Thymus (tissue), 11 donors: ENCODE measurements around the gene PCIF1. TPM values are rescaled to one million over a fixed set of nuclear protein-coding genes. Genes with fewer than 3 reads are reported as not detected.

Experiments
- DNase-seq, 9 donors: peaks; one replicate each; pipeline ENCODE4 v3.0.0-alpha.2; 2013; ENCODE audit warnings: low spot score in 9 of 9, low read depth in 6 of 9, missing footprints in 1 of 9
- H3K27ac ChIP-seq, 2 donors: one replicate each; pipeline ENCODE4 v1.5.1; 2013; ENCODE audit warnings: control low read depth in 1 of 2, low read depth in 1 of 2, low read length in 1 of 2, mild to moderate bottlenecking in 1 of 2, moderate library complexity in 1 of 2
- H3K27me3 ChIP-seq, 2 donors: one replicate each; pipeline ENCODE4 v1.5.1; 2013; ENCODE audit warnings: low read length in 1 of 2; ENCODE audit not compliant: control insufficient read depth in 2 of 2, insufficient read depth in 1 of 2
- H3K36me3 ChIP-seq, 2 donors: one replicate each; pipeline ENCODE4 v1.5.1; 2013; ENCODE audit warnings: low read length in 1 of 2, mild to moderate bottlenecking in 1 of 2, moderate library complexity in 1 of 2; ENCODE audit not compliant: control insufficient read depth in 2 of 2, insufficient read depth in 2 of 2
- H3K4me1 ChIP-seq, 2 donors: one replicate each; pipeline ENCODE4 v1.5.1; 2013; ENCODE audit warnings: low read length in 2 of 2; ENCODE audit not compliant: control insufficient read depth in 2 of 2, insufficient read depth in 2 of 2
- H3K4me3 ChIP-seq, 2 donors: one replicate each; pipeline ENCODE4 v1.5.1; 2013; ENCODE audit warnings: low read length in 2 of 2, control low read depth in 1 of 2, mild to moderate bottlenecking in 1 of 2
- H3K9me3 ChIP-seq, 2 donors: one replicate each; pipeline ENCODE4 v1.5.1; 2013; ENCODE audit warnings: low read length in 1 of 2, mild to moderate bottlenecking in 1 of 2; ENCODE audit not compliant: control insufficient read depth in 2 of 2, insufficient read depth in 1 of 2
- WGBS: extraction: QIAGEN DNeasy Blood & Tissue Kit; methylation state at CpG from one replicate; pipeline ENCODE4 v1.1.7; 2013; 5-methylcytosine and 5-hydroxymethylcytosine counted together
- polyA plus RNA-seq: library from polyadenylated mRNA; stranded (reverse); fragments of 200-250 nt; gene quantifications from one replicate; pipeline ENCODE4 v1.2.3, GENCODE V29; 2013
- total RNA-seq: library from RNA; stranded (reverse); fragments of 120-200 nt; gene quantifications from one replicate; pipeline ENCODE4 v1.2.4, GENCODE V29; 2013
- donor health status: healthy.

Gene PCIF1
- total and polyA plus RNA-seq, 2 donors, result 13.9 to 37.4 TPM

DNA sequence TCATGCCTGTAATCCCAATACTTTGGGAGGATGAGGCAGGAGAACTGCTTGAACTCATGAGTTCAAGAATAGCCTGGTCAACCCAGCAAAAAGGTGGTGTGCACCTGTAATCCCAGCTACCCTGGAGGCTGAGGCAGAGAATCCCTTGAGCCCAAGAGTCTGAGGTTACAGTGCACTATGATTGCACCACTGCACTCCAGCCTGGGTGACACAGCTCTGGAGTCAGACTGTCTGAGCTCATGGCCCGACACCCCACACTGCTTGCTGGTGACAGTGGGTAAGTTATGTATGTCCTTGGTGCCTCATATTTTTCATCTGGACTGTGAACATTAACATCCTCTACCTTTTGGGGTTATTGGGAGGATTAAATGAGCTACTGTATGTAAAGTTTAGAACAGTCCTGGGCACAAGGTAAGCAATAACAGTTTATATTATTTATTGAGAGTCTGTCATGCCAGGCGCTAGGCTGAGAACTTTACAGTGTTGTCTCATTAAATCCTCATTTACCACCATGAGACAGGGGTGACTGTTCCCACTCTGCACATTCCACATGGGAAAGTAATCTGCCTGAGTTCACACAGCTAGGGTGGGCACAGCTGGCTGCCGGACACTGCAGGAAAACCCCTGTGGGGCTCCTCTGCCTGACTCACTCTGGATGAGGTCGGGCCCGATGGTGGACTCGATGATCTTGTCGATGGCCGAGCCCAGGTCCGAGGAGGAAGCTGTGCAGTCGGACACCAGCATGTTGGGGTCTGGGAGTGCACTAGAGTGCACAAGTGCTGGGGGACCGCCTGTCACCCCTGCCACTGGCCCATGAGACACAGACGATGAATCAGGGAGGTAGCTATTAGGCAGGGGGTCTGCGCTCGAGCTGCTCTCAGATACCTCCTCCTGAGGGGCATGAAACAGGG, 34.6 kb downstream of the PCIF1 start:
- H3K27me3 ChIP-seq, result no peaks in the 10 kb centered on the region
- H3K36me3 ChIP-seq, result peaks cover 43 to 47% of the 10 kb centered on the region in 2 donors
- WGBS, result 98% methylated on average over 14 of the region's 14 CpGs
- H3K4me3 ChIP-seq, result no peak overlapping the region
- no peak overlapping the region for H3K27ac ChIP-seq
- DNase-seq, result no peak
- H3K4me1 ChIP-seq, result peaks cover 9 to 24% of the 10 kb centered on the region in 2 donors
- H3K9me3 ChIP-seq, result no peaks in the 10 kb centered on the region

DNA sequence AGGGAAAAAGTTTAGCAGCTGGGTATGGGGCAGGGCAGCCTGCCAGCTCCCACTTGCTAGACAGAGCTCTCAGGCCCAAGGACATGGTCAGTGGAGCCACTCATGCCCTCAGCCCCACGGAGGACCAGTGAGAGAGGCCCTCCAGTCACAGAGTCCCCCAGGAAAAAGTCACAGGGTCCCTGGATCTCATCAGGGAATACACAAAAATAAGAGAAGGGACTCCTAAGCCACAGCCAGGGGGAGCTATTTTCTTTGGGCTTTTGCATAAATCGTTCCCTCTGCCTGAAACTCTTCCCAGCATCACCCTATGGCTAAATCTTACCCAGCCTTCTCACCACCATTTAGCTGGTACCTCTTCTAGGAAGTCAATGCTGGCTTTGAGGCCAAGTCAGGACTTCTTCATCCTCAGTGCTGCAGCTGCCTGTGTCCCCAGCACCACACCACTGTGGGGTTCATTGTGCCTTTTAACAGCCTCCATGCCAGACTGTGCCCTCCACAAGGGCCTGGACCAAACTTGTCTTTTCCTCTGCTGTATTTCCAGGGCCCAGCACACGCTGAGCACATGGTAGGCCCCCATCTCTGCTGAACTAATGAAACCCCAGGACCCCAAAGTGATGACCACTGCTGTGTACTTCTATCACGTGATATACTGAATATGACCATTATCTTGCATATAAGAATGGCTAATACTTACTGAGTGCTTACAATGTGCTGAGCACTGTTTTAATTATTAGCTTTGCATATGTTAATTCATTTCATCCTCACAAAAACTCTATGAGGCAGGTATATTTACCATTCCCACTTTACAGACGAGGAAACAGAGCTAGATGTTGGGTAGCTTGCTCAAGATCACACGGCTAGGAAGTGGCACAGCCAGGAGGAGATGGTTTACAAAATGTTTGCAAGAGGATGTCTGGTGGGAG, 35.5 kb downstream of the PCIF1 start:
- H3K27ac ChIP-seq, result peak overlapping the region; percentile 64 to 100
- H3K4me3 ChIP-seq, result peak overlapping the region; percentile 75 to 98
- peaks cover 9 to 24% of the 10 kb centered on the region in 2 donors for H3K4me1 ChIP-seq
- peaks cover 37 to 38% of the 10 kb centered on the region in 2 donors for H3K36me3 ChIP-seq
- 66% methylated on average over 6 of the region's 6 CpGs for whole genome bisulfite sequencing
- H3K9me3 ChIP-seq, result no peaks in the 10 kb centered on the region
- DNase-seq, result peak in 6 of 9 donors; percentile 20 to 63 (median 32)
- no peaks in the 10 kb centered on the region for H3K27me3 ChIP-seq

DNA sequence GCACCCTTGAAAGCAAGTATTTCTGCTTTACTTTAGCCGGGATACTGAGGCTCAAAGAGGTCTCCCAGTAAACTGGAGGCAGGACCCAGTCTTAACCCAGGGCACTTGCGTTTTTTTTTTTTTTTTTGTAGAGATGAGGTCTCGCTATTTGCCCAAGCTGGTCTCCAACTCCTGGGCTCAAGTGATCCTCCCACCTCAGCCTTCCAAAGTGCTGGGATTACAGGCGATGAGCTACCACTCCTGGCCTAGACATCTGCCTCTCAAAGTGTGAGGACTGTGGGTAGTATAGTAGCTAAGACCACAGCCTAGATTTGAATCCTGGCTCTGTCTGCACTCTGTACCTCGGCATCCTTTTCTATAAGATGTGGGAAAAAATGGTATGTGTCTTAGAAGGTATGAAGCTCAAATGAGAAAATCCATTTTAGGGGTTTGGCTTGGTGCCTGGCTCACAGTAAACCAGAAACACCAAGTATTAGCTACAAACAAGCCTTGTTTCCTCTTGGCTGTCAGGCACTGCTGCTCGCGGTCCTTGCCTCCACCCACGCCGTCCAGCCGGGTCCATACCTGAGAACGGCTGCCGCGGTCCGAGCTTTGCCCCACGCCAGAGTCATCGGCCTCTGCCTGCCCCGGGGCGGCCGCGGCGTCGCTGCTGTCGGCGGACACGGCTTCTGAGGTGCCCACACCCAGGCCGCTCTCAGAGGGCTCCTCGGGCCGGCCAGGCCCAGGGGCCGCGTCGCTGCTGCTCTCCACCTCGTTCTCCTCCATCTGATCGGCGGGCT, 36.4 kb downstream of the PCIF1 start:
- WGBS, result 23% methylated on average over 34 of the region's 34 CpGs
- Histone ChIP-seq H3K27me3 (peaks cover 0 to 2% of the 10 kb centered on the region in 2 donors), H3K27ac (peak overlapping the region; percentile 96 to 100), H3K4me3 (peak overlapping the region; percentile 75 to 98), H3K36me3 (peaks cover 28 to 30% of the 10 kb centered on the region in 2 donors), H3K9me3 (no peaks in the 10 kb centered on the region), H3K4me1 (peaks cover 9 to 24% of the 10 kb centered on the region in 2 donors)
- peak in 1 of 9 donors; percentile 27 for DNase-seq

DNA sequence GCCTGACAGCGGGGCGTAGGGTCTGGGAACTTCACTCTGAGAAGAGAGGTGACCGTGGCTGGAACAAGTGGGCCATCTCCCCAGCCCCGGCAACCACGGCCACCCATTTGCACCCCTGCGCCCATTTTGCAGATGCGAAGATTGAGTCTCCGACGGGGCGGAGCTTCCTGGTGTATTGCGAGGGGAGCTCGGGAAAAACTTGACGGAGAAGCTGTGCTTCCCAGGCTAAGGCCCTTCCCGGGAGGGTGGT, 36.9 kb downstream of the PCIF1 start:
- no peaks in the 10 kb centered on the region for H3K9me3 ChIP-seq
- H3K27ac ChIP-seq, result peak overlapping the region; percentile 96 to 100
- WGBS, result 2% methylated on average over 14 of the region's 14 CpGs
- H3K4me3 ChIP-seq, result peak overlapping the region; percentile 75 to 98
- peaks cover 9 to 24% of the 10 kb centered on the region in 2 donors for H3K4me1 ChIP-seq
- peaks cover 27% of the 10 kb centered on the region in 2 donors for H3K36me3 ChIP-seq
- peaks cover 0 to 7% of the 10 kb centered on the region in 2 donors for H3K27me3 ChIP-seq
- no peak for DNase-seq

DNA sequence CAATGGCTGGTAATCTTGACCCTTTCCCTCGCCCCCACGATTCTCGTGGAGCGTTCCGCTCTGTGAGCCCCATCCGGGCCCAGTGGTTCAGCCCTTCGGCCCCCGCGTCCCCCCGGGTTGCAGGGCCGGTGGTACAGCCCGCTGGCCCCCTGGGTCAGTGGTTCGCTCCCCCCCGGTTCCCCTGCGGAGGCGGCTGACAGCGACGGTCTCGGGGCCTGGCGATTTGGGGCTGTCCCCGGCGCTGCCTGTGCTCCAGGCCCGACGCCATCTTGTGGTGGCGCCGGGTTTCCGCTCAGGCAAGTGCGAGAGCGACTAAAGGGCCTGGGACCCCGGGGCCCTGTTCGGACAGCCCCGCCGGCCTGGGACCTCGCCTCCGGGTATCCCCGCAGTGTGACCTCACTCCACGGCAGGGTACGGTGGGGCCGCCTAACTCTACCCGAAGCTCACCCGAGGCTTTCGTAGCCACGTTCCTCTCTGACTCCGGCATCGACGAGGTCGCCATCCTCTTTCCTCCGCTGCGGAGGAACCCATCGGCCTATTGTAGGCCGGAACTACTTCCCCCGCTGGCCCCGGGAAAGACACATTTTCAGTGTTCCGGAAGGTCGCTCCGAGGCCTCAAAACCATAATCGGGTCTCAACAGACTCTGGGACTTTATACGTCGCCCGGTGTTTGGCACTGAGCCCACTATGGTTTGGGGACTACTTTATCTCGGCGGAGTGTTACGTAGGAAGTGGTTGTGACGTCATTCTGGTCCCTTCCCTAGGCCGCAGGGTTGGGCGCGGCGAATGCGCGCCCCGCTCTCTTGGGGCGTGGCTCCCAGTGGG, 37.4 kb downstream of the PCIF1 start, which contains the start of gene ZNF335:
ZNF335 (minus strand) TSS at position 529 of the 825 bp plus-strand sequence. CDS start 793 bp downstream, outside the sequence.
- peaks cover 9 to 24% of the 10 kb centered on the region in 2 donors for H3K4me1 ChIP-seq

DNA sequence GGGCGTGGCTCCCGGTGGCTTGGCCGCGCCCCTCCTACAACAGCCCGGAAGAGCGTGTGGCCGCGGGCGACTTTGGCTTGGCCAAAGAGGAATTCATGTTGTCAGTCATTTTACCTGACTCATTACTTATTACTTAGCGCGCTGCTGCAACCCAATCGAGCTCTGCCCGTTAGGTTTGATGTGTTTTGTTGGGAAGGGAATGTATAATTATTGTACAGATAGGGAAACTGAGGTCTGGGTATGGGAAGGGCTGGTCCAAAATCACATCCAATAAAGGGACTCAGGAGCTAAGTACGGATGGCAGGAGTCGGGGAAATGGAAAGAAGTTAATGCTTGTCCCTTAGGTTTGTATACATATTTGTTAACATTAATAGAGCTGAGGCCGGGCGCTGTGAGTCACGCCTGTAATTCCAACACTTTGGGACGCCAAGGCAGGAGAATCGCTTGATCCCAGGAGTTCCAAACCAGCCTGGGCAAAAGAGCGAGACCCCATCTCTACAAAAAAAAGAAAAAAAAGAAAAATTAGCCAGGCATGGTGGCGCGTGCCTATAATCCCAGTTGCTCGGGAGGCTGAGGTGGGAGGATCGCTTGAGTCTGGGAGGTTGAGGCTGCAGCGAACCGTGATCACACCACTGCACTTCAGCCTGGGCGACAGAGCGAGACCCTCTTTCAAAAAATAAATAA, 38.2 kb downstream of the PCIF1 start:
- peaks cover 18 to 19% of the 10 kb centered on the region in 2 donors for H3K36me3 ChIP-seq
- peak overlapping the region; percentile 75 to 98 for H3K4me3 ChIP-seq
- peaks cover 0 to 11% of the 10 kb centered on the region in 2 donors for H3K27me3 ChIP-seq
- 47% methylated on average over 29 of the region's 29 CpGs for WGBS
- peaks cover 9 to 24% of the 10 kb centered on the region in 2 donors for H3K4me1 ChIP-seq
- H3K27ac ChIP-seq, result peak overlapping the region; percentile 75 to 100
- H3K9me3 ChIP-seq, result no peaks in the 10 kb centered on the region
- DNase-seq, result no peak

More for the DNA sequence above, 37.4 kb downstream of the PCIF1 start, which contains the start of gene ZNF335:
- Histone ChIP-seq H3K9me3 (no peaks in the 10 kb centered on the region), H3K4me3 (peak within 1 kb of the TSS; percentile 75 to 98), H3K36me3 (peaks cover 25 to 27% of the 10 kb centered on the region in 2 donors), H3K27me3 (peaks cover 0 to 9% of the 10 kb centered on the region in 2 donors), H3K27ac (peak within 1 kb of the TSS; percentile 96 to 100)
- WGBS, result under 1% methylated on average over 72 of the region's 72 CpGs
- DNase-seq, result peak; percentile 87 to 98 (median 95)

DNA sequence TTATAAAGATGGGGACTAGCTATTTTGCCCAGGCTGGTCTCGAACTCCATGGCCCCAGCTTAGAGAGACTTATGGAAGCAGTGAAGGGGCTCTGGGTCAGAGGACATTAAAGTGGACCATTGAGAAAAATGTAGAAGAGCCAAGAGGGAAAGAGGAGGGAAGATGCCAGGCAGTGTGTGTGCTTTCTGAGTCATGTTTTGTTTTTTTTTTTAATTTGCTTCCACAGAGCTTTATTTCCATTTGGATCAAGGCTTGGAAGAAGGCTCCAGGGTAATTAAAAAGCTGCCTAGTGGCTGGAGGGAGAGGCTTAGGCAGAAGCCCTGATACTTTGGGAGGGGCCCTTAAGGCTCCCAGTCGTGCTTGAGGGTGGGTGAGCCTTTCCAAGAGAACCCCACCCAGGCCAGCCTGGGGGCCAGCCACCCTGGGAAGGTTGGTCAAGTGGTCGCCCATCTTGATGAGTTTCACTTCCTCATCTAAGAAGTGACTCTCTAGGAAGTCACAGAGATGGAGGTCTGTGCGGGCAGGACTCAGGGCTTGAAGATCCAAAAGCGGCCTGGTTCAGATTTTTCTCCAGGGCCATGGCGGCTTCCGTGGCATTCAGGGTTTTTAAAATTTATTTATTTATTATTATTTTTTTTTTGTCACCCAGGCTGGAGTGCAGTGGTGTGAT, 40.5 kb downstream of the PCIF1 start:
- no peak overlapping the region for H3K27ac ChIP-seq
- H3K4me3 ChIP-seq, result no peak overlapping the region
- H3K27me3 ChIP-seq, result peaks cover 0 to 11% of the 10 kb centered on the region in 2 donors
- no peaks in the 10 kb centered on the region for H3K36me3 ChIP-seq
- H3K9me3 ChIP-seq, result no peaks in the 10 kb centered on the region
- 84% methylated on average over 7 of the region's 7 CpGs for WGBS
- DNase-seq, result no peak
- H3K4me1 ChIP-seq, result peaks cover 9 to 19% of the 10 kb centered on the region in 2 donors
